A549 (cell line): ENCODE measurements around the gene MBLAC1. TPM values are rescaled to one million over a fixed set of nuclear protein-coding genes. Genes with fewer than 3 reads are reported as not detected.

Source experiments
- ATAC-seq, 2 experiments: fragments of 200-7000 bp in 1 of 2; fragments of >200 bp in 1 of 2; cut with Nextera tagmentation in 1 of 2; cut with Tn5 transposase in 1 of 2; 3 replicates each; pipeline versions ENCODE4 v1.8.0 to v1.9.1; 2018 to 2020; ENCODE audit warnings: mild to moderate bottlenecking in 1 of 2, moderate library complexity in 1 of 2
- CTCF ChIA-PET: fragments of 300-600 bp; sonication (Branson Sonifier 250); formaldehyde crosslinking; extraction: SDS; loops from one replicate; lab custom pipeline; 2021; ENCODE audit warnings: antibody characterized with exemption, inconsistent platforms; lab: Yijun Ruan, JAX
- POLR2A ChIA-PET: fragments of 350-600 bp; formaldehyde crosslinking; extraction: SDS; loops from one replicate; lab custom pipeline; 2021; ENCODE audit warnings: antibody characterized with exemption, inconsistent platforms; lab: Yijun Ruan, JAX
- DNase-seq, 2 experiments: peaks; one replicate each; pipeline versions ENCODE4 v3.0.0 to v3.0.0-alpha.2; 2011 to 2016; ENCODE audit warnings: low read depth in 1 of 2, low spot score in 1 of 2
- FAIRE-seq: peaks from 2 replicates; lab custom pipeline; 2011; peaks lifted over from hg19 to GRCh38; lab: Jason Lieb, UNC
- H3K27ac ChIP-seq, 2 experiments: fragments of >200 bp; sonication (Bioruptor Twin); formaldehyde crosslinking; 3 replicates each; pipeline ENCODE4 v1.5.1; 2016 to 2017
- H3K4me1 ChIP-seq: fragments of >200 bp; sonication (Bioruptor Twin); formaldehyde crosslinking; 3 replicates; pipeline ENCODE4 v1.6.1; 2016
- H3K4me2 ChIP-seq: fragments of >200 bp; sonication (Bioruptor Twin); formaldehyde crosslinking; 3 replicates; pipeline ENCODE4 v1.6.1; 2016
- H3K4me3 ChIP-seq: fragments of >200 bp; sonication (Bioruptor Twin); formaldehyde crosslinking; 3 replicates; pipeline ENCODE4 v1.5.1; 2016
- H3K9me3 ChIP-seq: fragments of >200 bp; sonication (Bioruptor Twin); formaldehyde crosslinking; 3 replicates; pipeline ENCODE4 v1.6.1; 2016
- ATOH8 ChIP-seq: fragments of 250-450 bp; sonication (Bioruptor Pico); IDR thresholded peaks from 2 replicates; pipeline ENCODE4 v1.5.0; 2020; ENCODE audit warnings: low read depth, mild to moderate bottlenecking, moderate library complexity
- BCL3 ChIP-seq: fragments of >200 bp; sonication (Bioruptor Twin); formaldehyde crosslinking; IDR thresholded peaks from 3 replicates; pipeline ENCODE4 v1.6.1; 2016
- CBX8 ChIP-seq: fragments of 200-600 bp; sonication (generic); IDR thresholded peaks from 2 replicates; pipeline ENCODE4 v1.6.1; 2016
- EHF ChIP-seq: fragments of 250-450 bp; sonication (Bioruptor Pico); IDR thresholded peaks from 2 replicates; pipeline ENCODE4 v1.5.0; 2020; ENCODE audit warnings: mild to moderate bottlenecking
- EHMT2 ChIP-seq: fragments of 200-600 bp; sonication (generic); IDR thresholded peaks from 2 replicates; pipeline ENCODE4 v1.6.1; 2016; ENCODE audit warnings: antibody characterized with exemption, low read depth, mild to moderate bottlenecking, moderate library complexity
- ELK1 ChIP-seq: fragments of 150-350 bp; IDR thresholded peaks from 2 replicates; pipeline ENCODE4 v1.6.1; 2014; ENCODE audit warnings: low read depth, mild to moderate bottlenecking, low read length
- ESRRA ChIP-seq: fragments of 150-350 bp; IDR thresholded peaks from 2 replicates; pipeline ENCODE4 v1.6.1; 2014; ENCODE audit warnings: mild to moderate bottlenecking, low read length, borderline replicate concordance
- FOXS1 ChIP-seq: fragments of 250-450 bp; sonication (Bioruptor Pico); IDR thresholded peaks from 2 replicates; pipeline ENCODE4 v1.5.0; 2020; ENCODE audit warnings: mild to moderate bottlenecking, moderate library complexity
- GATA3 ChIP-seq: IDR thresholded peaks from 2 replicates; pipeline ENCODE4 v1.6.1; 2012; ENCODE audit warnings: borderline replicate concordance
- HDAC2 ChIP-seq: fragments of 200-600 bp; sonication (generic); IDR thresholded peaks from 2 replicates; pipeline ENCODE4 v1.6.1; 2016
- HEYL ChIP-seq: fragments of 250-450 bp; sonication (Bioruptor Pico); IDR thresholded peaks from 2 replicates; pipeline ENCODE4 v1.8.0; 2021; ENCODE audit warnings: mild to moderate bottlenecking, moderate library complexity
- HMGXB4 ChIP-seq: fragments of 250-450 bp; sonication (Bioruptor Pico); IDR thresholded peaks from 2 replicates; pipeline ENCODE4 v1.5.0; 2021; ENCODE audit warnings: mild to moderate bottlenecking, moderate library complexity, borderline replicate concordance
- HOXB13 ChIP-seq: fragments of 250-450 bp; sonication (Bioruptor Pico); IDR thresholded peaks from 2 replicates; pipeline ENCODE4 v1.5.0; 2020; ENCODE audit warnings: low read depth, mild to moderate bottlenecking, moderate library complexity
- JUN ChIP-seq, 2 experiments: fragments of >200 bp; sonication (Bioruptor Twin); formaldehyde crosslinking; IDR thresholded peaks; 2 replicates in 1 of 2; 3 replicates in 1 of 2; pipeline ENCODE4 v1.6.1; 2016 to 2017
- JUNB ChIP-seq: fragments of >200 bp; sonication (Bioruptor Twin); formaldehyde crosslinking; IDR thresholded peaks from 2 replicates; pipeline ENCODE4 v1.6.1; 2016
- KDM1A ChIP-seq: fragments of 200-600 bp; sonication (generic); IDR thresholded peaks from 2 replicates; pipeline ENCODE4 v1.6.1; 2016; ENCODE audit warnings: low read depth, mild to moderate bottlenecking
- MAFK ChIP-seq: fragments of 450-650 bp; IDR thresholded peaks from 2 replicates; pipeline ENCODE4 v1.6.1; 2014; ENCODE audit not compliant: partially characterized antibody
- MAX ChIP-seq: IDR thresholded peaks from 2 replicates; pipeline ENCODE4 v1.6.1; 2012
- MYC ChIP-seq: IDR thresholded peaks from 2 replicates; pipeline ENCODE4 v1.6.1; 2012; ENCODE audit warnings: mild to moderate bottlenecking, inconsistent platforms, low read length, improper control_type of control experiment, borderline replicate concordance
- NFE2L2 ChIP-seq: fragments of 150-350 bp; conservative IDR thresholded peaks from 2 replicates; pipeline ENCODE4 v1.6.1; 2014; ENCODE audit warnings: low read length
- NR3C1 ChIP-seq: fragments of >200 bp; sonication (Bioruptor Twin); formaldehyde crosslinking; IDR thresholded peaks from 3 replicates; pipeline ENCODE4 v1.6.1; 2017
- POLR2A ChIP-seq: IDR thresholded peaks from 2 replicates; pipeline ENCODE4 v1.6.1; 2012; ENCODE audit warnings: mild to moderate bottlenecking, low read length
- POLR2AphosphoS2 ChIP-seq: conservative IDR thresholded peaks from 2 replicates; pipeline ENCODE4 v1.6.1; 2012; ENCODE audit warnings: low read length, improper control_type of control experiment, inconsistent platforms
- RARB ChIP-seq: fragments of 250-450 bp; sonication (Bioruptor Pico); IDR thresholded peaks from 2 replicates; pipeline ENCODE4 v1.8.0; 2021; ENCODE audit warnings: mild to moderate bottlenecking, moderate library complexity
- SMC3 ChIP-seq: fragments of >200 bp; sonication (Bioruptor Twin); formaldehyde crosslinking; IDR thresholded peaks from 3 replicates; pipeline ENCODE4 v1.6.1; 2018; ENCODE audit warnings: inconsistent platforms
- SREBF2 ChIP-seq: fragments of 450-650 bp; IDR thresholded peaks from 2 replicates; pipeline ENCODE4 v1.6.1; 2014; ENCODE audit warnings: mild to moderate bottlenecking, moderate library complexity
- TFCP2L1 ChIP-seq: fragments of 250-450 bp; sonication (Bioruptor Pico); IDR thresholded peaks from 2 replicates; pipeline ENCODE4 v1.5.0; 2021; ENCODE audit warnings: mild to moderate bottlenecking
- ZC3H11A ChIP-seq: fragments of 450-650 bp; IDR thresholded peaks from 2 replicates; pipeline ENCODE4 v1.6.1; 2014; ENCODE audit warnings: antibody characterized with exemption, mild to moderate bottlenecking
- ZNF302 ChIP-seq: fragments of 250-450 bp; sonication (Bioruptor Pico); IDR thresholded peaks from 2 replicates; pipeline ENCODE4 v1.9.0; 2021; ENCODE audit warnings: inconsistent platforms, mild to moderate bottlenecking, moderate library complexity
- ZSCAN20 ChIP-seq: fragments of 250-450 bp; sonication (Bioruptor Pico); IDR thresholded peaks from 2 replicates; pipeline ENCODE4 v1.8.0; 2022; ENCODE audit warnings: mild to moderate bottlenecking, moderate library complexity
- WGBS: methylation state at CpG from one replicate; pipeline ENCODE4 v1.1.6; 2017; ENCODE audit errors: missing lambda C conversion rate; 5-methylcytosine and 5-hydroxymethylcytosine counted together
- polyA plus RNA-seq, 4 experiments: library from polyadenylated mRNA; depleted of rRNA in 3 of 4; stranded (reverse); fragments of >200 nt; fragmentation: RNase III in 1 of 4; extraction: RNeasy Plus Mini Kit Qiagen cat#74134 plus additional on column Dnase treatment in 1 of 4; gene quantifications; 2 replicates in 3 of 4; 3 replicates in 1 of 4; pipeline ENCODE4 v1.2.3, GENCODE V29; 2011 to 2017

Gene MBLAC1
- polyA plus RNA-seq, 2 of the 4 experiments (the other 2 are of a cell fraction): 0.63 to 2.6 TPM

- H3K9me3 ChIP-seq: no peaks in the 10 kb centered on the region
- FAIRE-seq (no peak), DNase-seq (peak in 1 of 2 experiments; percentile 60), ATAC-seq (peak; percentile 31 to 60)
- ChIA-PET POLR2A (interaction anchor here (0.6 to 1.2 kb wide), 2 partner anchors 9 to 22 kb away, joined by 3 to 6 read pairs; partner anchors contain the start of gene LAMTOR4), CTCF (interaction anchor here (0.6 to 23.1 kb wide), 5 partner anchors 23 to 250 kb away, joined by 3 to 245 read pairs (median 4); no protein-coding TSS in a partner anchor)
- 27% methylated on average over 16 of the region's 32 CpGs for WGBS
- H3K4me3 ChIP-seq: peak overlapping the region; percentile 90
- TF ChIP-seq HMGXB4 (CRISPR knock-in tag): no peak
- 0 out of 2 replicates have a peak, but pooled peaks have one; percentile 12 for TF ChIP-seq MAX
- TF ChIP-seq JUNB: no peak
- H3K4me1 ChIP-seq: peaks cover 39% of the 10 kb centered on the region
- peak overlapping the region; percentile 100 for H3K4me2 ChIP-seq
- H3K27ac ChIP-seq: peak overlapping the region; percentile 83 to 96
These were observed 30.8 kb downstream of the MBLAC1 start for GRCh38 chr7:100157334-100158228.

GRCh38 chr7:100158229-100159098, 31.7 kb downstream of the MBLAC1 start, which contains the start of gene TRAPPC14:
TSS of gene TRAPPC14 (minus strand) at chr7:100158723. CDS start at chr7:100158499, 224 bp downstream.
- Histone ChIP-seq H3K27ac (peak within 1 kb of the TSS; percentile 83 to 96), H3K9me3 (no peaks in the 10 kb centered on the region), H3K4me1 (peaks cover 46% of the 10 kb centered on the region), H3K4me2 (peak within 1 kb of the TSS; percentile 100), H3K4me3 (peak within 1 kb of the TSS; percentile 90)
- POLR2A ChIA-PET: interaction anchor here (0.6 to 1.2 kb wide), 3 partner anchors 10 to 189 kb away, joined by 3 to 13 read pairs (median 6); partner anchors contain the start of gene LAMTOR4
- 1% methylated on average over 9 of the region's 87 CpGs for WGBS
- CTCF ChIA-PET: interaction anchor here (0.9 to 23.1 kb wide), 5 partner anchors 9 to 24 kb away, joined by 3 to 245 read pairs (median 4); partner anchors contain the start of gene GAL3ST4
- FAIRE-seq: no peak
- peak; percentile 79 to 89 for ATAC-seq
- peak; percentile 81 to 98 for DNase-seq
- TF ChIP-seq JUN (IDR thresholded peaks at IDR 0.05) (peak; percentile 73 to 91; a peak in 4 of 5 replicates), RARB (CRISPR knock-in tag) (no peak), ESRRA (no peak), POLR2AphosphoS2 (no peak), MAFK (no peak), EHF (CRISPR knock-in tag) (no peak), SMC3 (no peak), EHMT2 (no peak), ZNF302 (CRISPR knock-in tag) (no peak), GATA3 (no peak), NFE2L2 (no peak), NR3C1 (no peak), HEYL (CRISPR knock-in tag) (no peak), TFCP2L1 (CRISPR knock-in tag) (no peak), ELK1 (no peak), BCL3 (peak; percentile 92), MYC (no peak), MAX (peak; percentile 51; the same call in 1 of the 2 replicates), HOXB13 (CRISPR knock-in tag) (no peak), CBX8 (no peak), ATOH8 (0 out of 2 replicates have a peak, but pooled peaks have one; percentile 39), POLR2A (peak; percentile 81), KDM1A (0 out of 2 replicates have a peak, but pooled peaks have one; percentile 50), SREBF2 (no peak), ZC3H11A (no peak), ZSCAN20 (CRISPR knock-in tag) (no peak), FOXS1 (CRISPR knock-in tag) (no peak), HDAC2 (no peak)
